ENCODE data around the gene TRAK1.

TRAK1 gene

DNA sequence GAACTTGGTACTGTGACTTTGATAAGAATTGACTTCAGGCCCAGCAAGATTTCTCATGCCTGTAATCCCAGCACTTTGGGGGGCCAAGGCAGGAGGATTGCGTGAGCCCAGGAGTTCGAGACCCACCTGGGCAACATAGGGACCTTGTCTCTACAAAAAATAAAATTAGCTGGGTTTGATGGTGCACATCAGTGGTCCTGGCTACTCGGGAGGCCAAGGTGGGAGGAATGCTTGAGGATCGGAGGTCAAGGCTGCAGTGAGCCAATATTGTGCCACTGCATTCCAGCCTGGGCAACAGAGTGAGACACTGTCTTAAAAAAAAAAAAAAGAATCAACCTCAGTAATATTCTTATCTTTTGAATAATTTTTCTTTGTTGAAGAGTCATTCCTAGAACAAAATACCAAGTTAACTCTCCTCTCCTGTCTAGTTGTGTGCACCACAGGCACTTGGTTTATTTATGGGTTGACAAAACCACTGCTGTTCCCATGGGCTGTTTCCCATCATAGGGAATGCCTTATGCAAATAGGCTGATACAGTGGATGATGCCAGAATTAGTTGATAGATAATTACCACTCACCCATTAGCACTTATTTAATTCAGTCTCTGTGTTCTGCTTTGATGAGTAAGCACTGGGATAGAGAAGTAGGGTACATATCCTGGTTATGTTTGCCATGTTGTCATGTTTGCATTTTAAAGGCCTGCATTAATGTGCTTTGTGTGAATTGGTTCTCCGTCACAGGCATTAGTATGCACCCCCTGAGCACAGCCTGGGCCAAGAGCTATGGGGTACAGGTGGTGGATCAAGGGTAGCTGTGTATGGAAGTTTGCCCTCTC lies 32.9 kb downstream of the TRAK1 start:
- DNase-seq (ENCODE audit: low read depth), result no peak

- DNase-seq (ENCODE audit: low read depth), result no peak
Observed at GRCh38 chr3:42127226-42127625, 36.1 kb downstream of the TRAK1 start.

DNA sequence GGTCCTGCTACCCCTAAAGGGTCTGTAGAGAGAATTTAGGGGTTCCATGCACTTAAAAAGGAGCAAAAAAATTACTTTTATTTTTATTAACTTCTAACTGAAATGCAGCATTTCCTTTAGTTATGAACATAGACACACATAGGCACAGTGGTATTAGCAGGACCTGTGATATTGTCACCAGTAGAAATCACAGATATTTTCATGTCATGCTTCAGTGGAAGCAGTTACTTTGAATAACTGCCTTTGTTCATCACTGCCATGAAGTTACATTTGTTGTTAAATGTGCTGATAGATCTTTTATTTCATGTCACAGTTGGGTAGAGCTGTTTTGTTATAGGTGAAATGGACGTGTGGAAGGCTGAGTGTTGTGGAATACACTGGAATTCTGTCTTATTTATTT lies 37.4 kb downstream of the TRAK1 start:
- DNase-seq (ENCODE audit: low read depth), result no peak

DNA sequence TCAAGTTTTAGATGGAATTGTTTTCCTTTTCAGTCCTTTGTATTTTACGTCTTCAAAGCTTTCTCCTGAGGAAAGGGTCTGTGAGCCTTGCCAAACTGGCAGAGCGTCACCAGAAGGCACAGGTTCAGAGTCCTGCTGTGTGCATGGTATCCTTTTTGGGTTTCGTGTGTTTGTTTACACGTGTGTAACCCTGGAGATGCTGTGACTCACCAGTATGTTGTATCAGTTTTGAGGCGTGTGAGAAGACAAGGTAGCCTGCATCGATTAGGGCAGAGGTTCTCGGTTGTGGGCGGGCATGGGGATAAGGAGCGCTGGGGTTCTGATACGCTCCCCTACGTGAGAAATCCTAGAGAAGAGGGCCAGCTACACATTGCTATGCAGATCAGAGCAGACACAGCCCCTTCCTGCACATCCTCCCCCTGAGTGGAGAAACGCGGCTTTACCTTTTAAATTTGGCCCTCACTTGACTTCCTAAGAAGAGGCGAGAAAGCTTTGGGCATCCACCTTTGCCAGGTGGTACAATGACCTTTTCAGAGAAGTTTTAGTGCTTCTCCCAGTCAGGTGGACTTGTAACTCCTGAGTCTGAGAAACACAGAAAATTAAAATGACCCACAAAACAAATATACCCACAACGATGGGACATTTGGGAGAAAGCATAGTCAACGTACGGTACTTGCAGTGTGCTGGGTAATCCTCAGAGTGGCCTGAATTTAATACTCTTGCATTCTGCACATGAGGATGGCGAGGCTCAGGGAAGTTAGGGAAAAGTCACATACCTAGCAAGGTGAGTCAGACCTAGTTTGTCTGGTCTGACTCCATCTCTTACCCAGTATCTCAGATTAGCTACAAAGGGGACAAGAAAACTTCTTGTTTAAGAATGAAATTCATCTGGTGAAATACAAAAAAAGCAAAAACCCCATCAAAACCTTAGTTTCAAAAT lies 38.1 kb downstream of the TRAK1 start:
- DNase-seq (ENCODE audit: low read depth), result no peak

DNA sequence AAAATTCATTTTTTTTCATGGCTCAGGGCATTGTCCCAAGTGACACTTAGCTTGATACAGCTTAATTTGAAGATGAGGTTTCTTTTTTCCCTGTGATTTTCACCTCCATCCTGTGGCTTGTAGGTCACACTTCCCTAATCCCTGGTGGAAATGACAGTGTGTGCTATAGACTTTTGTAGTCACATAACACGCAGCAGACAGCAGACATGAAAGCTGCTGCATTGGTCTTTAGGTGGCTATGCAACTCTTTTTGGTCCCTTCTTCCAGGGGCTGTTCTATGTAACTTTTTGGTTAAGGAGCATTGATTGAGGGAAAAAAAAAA lies 38.8 kb downstream of the TRAK1 start:
- no peak for DNase-seq (ENCODE audit: low read depth)

GRCh38 chr3:42130329-42131070 lies 39.3 kb downstream of the TRAK1 start:
- DNase-seq (ENCODE audit: low read depth), result no peak

- DNase-seq (ENCODE audit: low read depth), result no peak
Observed at GRCh38 chr3:42133500-42134298, 42.5 kb downstream of the TRAK1 start.

- DNase-seq (ENCODE audit: low read depth), result no peak
Observed at GRCh38 chr3:42134867-42135464, 43.8 kb downstream of the TRAK1 start.

DNA sequence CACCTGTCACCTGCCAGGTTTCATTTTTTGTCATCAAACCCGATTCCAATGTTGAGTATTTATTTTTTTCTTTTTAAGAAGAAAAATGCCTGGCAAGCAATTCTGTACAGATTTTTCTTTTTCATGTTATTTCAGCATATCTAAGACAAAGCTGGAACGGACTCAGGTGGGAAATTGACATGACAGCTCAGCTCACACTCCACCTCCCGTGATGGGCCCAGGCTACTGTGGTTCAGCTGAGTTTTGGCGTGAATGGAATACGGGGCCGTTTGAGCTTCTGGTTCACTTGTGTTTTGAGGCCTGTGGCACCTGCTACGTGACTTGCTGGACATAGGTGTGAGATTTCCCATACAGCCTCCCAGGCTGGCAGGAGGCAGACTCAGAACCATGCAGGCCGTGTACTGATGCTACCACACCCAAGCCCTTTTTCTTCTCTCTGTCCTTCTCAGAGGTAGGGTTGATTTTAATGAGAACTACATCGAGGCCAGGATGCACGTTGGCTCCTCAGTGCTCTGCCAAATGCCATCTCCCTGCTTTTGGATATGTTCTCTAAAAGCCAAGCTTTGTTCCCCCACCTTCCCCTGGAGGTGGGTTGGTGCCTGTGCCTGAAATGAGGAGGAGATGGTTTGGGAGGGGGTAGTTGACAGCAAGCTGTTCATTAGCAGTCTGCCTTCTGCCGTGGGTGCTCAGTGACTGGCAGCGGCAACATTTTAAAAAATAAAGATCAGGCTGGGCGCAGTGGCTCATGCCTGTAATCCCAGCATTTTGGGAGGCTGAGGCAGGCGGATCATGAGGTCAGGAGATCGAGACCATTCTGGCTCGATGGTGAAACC lies 48.7 kb downstream of the TRAK1 start:
- no peak for DNase-seq (ENCODE audit: low read depth)

DNA sequence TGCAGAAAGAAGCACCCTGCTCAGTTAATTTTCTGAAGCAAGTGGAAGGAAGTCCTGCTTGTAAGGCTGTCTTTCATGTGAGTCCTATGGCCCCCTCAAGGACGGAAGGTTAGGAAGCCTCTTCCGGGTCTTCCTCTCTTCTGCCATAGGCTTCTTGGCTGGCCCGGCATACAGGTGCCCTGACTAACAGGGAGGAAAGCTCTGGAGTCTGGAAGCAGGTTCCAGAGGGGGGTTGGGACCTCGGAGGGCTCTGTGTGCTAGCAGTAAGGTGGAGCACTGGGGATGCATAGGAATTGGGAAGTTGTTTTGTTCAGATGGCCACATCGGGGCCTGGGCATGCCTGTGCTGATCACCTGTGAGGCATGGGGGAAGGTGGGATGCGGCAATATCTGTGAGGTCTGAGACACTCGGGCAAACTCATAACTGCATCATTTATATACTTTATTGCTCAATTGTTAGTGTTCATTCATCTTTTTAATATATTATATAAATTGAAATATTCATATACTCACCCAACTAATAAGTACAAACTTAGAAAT lies 49.6 kb downstream of the TRAK1 start:
- DNase-seq (ENCODE audit: low read depth), result no peak

DNA sequence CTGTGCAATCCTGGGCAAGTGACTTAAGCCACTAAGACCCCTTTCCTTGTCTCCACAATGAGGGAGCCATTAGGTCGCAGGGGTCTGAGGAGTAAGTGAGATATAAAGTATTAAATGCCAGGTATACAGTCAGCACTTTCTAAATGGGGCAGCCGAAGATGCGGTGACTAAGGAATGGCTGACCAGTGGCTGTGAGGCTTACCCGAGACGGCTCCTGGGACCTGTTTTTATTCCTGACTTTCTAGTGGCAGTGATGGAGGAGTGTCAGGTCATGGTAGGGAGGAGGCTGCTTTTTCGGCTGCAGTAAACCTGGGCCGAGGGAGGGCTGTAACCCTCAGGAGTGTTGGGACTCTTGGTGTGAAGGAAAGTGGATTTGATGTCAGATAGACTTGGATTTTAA lies 52.3 kb downstream of the TRAK1 start:
- no peak for DNase-seq (ENCODE audit: low read depth)

DNA sequence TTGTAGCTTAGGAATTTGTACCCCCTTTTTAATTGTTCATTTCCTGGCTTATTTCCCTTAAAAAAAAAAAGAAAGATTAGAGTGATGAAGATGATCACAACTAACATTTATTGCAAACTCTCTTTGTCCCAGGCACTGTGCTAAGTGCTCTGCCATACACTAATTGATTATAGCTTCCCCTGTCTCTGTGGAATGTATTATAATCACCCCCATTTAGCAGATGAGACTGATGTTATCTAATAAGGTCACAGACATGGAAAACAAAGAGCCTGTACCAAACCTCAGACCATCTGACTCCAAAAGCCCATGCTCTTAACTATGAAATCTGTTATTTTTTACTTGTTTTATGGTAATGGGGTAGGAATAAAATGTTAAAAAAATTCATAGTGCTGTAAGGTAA lies 53.1 kb downstream of the TRAK1 start:
- DNase-seq (ENCODE audit: low read depth), result no peak

DNA sequence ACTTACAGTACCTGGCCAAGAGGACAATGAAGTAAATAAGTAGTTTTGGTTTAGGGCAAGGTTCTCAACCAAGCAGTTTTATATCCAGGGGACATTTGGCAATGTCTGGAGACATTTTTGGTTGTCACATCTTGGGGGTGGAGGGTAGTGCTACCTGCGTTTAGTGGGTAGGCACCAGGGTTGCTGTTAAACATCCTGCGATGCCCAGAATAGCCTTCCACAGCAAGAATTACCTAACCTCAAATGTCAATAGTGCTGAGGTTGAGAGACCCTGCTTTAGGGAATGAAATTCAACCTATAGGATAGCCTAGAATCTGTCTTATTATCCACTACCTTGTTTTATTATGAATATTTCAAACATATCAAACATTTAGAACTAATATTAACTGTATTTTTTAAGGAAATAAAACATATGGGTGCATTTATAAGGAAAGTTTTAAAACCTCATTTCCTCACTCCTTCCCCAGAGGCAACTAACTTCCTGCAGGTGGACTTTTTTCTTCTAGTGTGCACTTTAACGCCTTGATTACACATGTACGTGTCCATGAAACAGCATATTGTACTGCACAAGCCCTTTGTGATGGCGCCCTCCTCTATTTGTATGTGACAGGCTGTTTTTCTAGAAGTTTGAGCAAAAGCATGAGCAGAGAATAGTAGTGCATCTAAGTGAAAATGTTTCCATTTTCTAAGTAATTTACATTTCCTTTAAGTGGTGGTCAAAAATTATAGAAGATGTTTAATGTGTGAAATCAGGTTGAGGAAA lies 57.1 kb downstream of the TRAK1 start:
- no peak for DNase-seq (ENCODE audit: low read depth)

DNA sequence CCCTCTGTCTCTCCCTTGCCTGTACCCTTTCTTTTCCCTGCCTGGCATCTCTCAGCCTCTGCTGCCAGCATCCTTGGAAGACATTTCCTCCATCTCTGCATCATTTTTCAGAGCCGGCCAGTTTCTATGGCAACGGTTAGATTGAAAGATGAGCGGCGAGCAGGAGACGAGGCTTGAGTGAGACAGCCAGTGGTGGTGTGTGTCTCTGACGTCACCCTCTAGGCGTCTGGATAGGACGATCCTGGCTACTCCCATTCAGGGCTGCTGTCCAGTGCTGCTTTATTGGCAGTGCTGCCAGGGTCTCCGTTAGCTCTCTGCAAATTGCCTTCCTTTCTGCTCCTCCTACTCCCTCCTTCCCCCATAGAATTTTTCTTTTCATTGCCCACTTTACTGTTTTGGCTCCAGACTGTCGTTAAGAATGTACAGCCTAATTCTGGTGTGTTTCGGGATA lies 57.9 kb downstream of the TRAK1 start:
- DNase-seq (ENCODE audit: low read depth), result peak; percentile 72

- no peak for DNase-seq (ENCODE audit: low read depth)
Observed at GRCh38 chr3:42149532-42149931, 58.4 kb downstream of the TRAK1 start.

- DNase-seq (ENCODE audit: low read depth), result no peak
Observed at GRCh38 chr3:42149975-42150374, 58.8 kb downstream of the TRAK1 start.

DNA sequence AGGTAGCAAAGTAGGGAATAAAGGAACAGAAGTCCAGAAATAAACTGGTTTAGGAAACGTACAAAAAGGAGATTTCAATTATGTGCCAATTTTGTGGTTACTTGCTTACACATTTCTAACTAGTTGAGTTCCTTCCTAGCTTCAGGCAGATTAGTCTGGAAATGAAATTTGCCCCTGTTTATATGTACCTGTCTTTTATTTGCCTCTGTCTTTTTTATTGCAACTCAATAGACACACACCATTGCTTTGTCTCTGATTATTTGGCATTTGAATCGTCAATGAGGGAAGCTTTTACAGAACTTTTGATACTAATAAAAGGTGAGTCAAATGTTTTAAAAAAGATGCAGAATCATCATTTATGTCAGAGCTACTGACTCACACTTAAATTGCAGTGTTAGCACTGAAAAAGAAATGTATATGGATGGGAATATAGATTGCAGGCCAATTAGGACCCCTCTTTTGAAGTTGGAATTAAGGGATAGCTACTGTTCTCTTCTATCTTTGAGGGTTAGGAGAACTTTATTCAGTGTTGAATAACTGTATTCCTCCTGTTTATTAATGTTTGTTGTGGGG lies 60.5 kb downstream of the TRAK1 start:
- DNase-seq (ENCODE audit: low read depth), result no peak

DNA sequence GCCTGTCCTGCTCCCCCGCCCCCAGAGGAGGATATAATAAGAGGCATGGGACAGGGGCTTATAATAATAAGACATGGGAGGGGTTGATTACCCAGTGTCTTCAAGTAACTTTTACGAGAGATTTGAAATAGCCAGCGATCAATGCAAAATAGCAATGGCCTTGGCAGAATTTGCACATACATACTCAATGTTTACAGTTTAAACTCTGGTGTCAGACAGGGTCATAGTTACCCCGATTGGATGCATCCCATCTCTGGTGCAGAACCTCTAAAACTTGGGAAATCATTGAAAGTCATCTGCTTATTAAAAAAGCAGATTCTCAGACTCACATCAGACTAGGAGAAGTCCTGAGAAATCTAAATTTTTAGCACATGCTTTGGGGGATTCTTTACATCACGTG lies 61.0 kb downstream of the TRAK1 start:
- no peak for DNase-seq (ENCODE audit: low read depth)

- no peak for DNase-seq (ENCODE audit: low read depth)
Observed at GRCh38 chr3:42153039-42153438, 61.9 kb downstream of the TRAK1 start.

Data from stromal cell of bone marrow (primary cell).